HCT116 (cell line): ENCODE data around the gene SUV39H1. TPM values are rescaled to one million over a fixed set of nuclear protein-coding genes. Genes with fewer than 3 reads are reported as not detected.

Experiments
- ATAC-seq: fragments of 200-7000 bp; cut with Tn5 transposase; 2 replicates; pipeline ENCODE4 v1.9.1; 2020; ENCODE audit warnings: mild to moderate bottlenecking, moderate library complexity
- BruUV-seq: library from RNA; stranded (reverse); fragments of 400-500 nt; replicated peaks from 2 replicates; lab custom pipeline; 2021; lab: Mats Ljungman, UMichigan
- CTCF ChIA-PET: fragments of 300-600 bp; sonication (Branson Sonifier 250); formaldehyde crosslinking; loops from one replicate; lab custom pipeline; 2021; ENCODE audit warnings: antibody characterized with exemption; lab: Charles Lee
- POLR2A ChIA-PET: fragments of 300-600, 350-600 bp; sonication (Branson Sonifier 250); formaldehyde crosslinking; loops from one replicate; lab custom pipeline; 2021; ENCODE audit warnings: antibody characterized with exemption; lab: Charles Lee
- RAD21 ChIA-PET, 2 experiments: fragments of 300-600 bp; sonication (Branson Sonifier 250); formaldehyde crosslinking; loops; one replicate each; lab custom pipeline; 2023; ENCODE audit warnings: low total read pairs in 2 of 2; ENCODE audit not compliant: uncharacterized antibody in 2 of 2, unreplicated experiment in 2 of 2, low non-redundant PET in 1 of 2; lab: Charles Lee
- DNase-seq: peaks from one replicate; pipeline ENCODE4 v3.0.0-alpha.2; 2010; ENCODE audit warnings: low read depth, low spot score
- H2AFZ ChIP-seq: fragments of 200-600 bp; shearing (Covaris generic), sonication (generic); 2 replicates; pipeline ENCODE4 v1.6.1; 2017; ENCODE audit warnings: low read depth, mixed run types, mixed read lengths, antibody characterized with exemption, low read length; ENCODE audit not compliant: poor library complexity, severe bottlenecking
- H3K27ac ChIP-seq: 2 replicates; pipeline ENCODE4 v1.5.1; 2012; ENCODE audit warnings: low read depth, low read length
- H3K27me3 ChIP-seq: fragments of 200-600 bp; sonication (generic); 2 replicates; pipeline ENCODE4 v1.6.1; 2016; ENCODE audit warnings: mixed run types, low read length, mixed read lengths; ENCODE audit not compliant: insufficient read depth
- H3K36me3 ChIP-seq, 2 experiments: fragments of 200-500 bp in 1 of 2; fragments of 200-600 bp in 1 of 2; sonication (Bioruptor generic) in 1 of 2; sonication (generic) in 1 of 2; 2 replicates each; pipeline versions ENCODE4 v1.5.1 to v1.6.1; 2014 to 2016; ENCODE audit warnings: low read length in 2 of 2, inconsistent platforms in 1 of 2, mixed read lengths in 1 of 2, mixed run types in 1 of 2; ENCODE audit not compliant: insufficient read depth in 2 of 2, control insufficient read depth in 1 of 2
- H3K4me1 ChIP-seq, 2 experiments: fragments of 200-600 bp in 1 of 2; sonication (generic) in 1 of 2; 2 replicates each; pipeline versions ENCODE4 v1.5.1 to v1.6.1; 2012 to 2017; ENCODE audit warnings: low read length in 2 of 2, inconsistent platforms in 1 of 2, mild to moderate bottlenecking in 1 of 2, mixed read lengths in 1 of 2, mixed run types in 1 of 2, moderate library complexity in 1 of 2; ENCODE audit not compliant: insufficient read depth in 2 of 2, control insufficient read depth in 1 of 2
- H3K4me2 ChIP-seq: fragments of 200-600 bp; sonication (generic); 2 replicates; pipeline ENCODE4 v1.6.1; 2017; ENCODE audit warnings: mixed run types, low read length, mixed read lengths
- H3K4me3 ChIP-seq, 2 experiments: fragments of 200-600 bp in 1 of 2; sonication (generic) in 1 of 2; replicated peaks in 1 of 2; 2 replicates each; pipeline ENCODE4 v1.5.1; 2011 to 2016; ENCODE audit warnings: low read length in 2 of 2, control low read depth in 1 of 2, low read depth in 1 of 2, mild to moderate bottlenecking in 1 of 2, mixed read lengths in 1 of 2, mixed run types in 1 of 2
- H3K79me2 ChIP-seq: fragments of 200-600 bp; sonication (generic); 2 replicates; pipeline ENCODE4 v1.6.1; 2017; ENCODE audit warnings: mild to moderate bottlenecking, mixed run types, low read length, moderate library complexity, mixed read lengths; ENCODE audit not compliant: insufficient read depth
- H3K9ac ChIP-seq: fragments of 200-600 bp; sonication (generic); 2 replicates; pipeline ENCODE4 v1.6.1; 2016; ENCODE audit warnings: low read length, mixed read lengths
- H3K9me2 ChIP-seq: fragments of 200-600 bp; sonication (generic), shearing (Covaris generic); 2 replicates; pipeline ENCODE4 v1.6.1; 2017; ENCODE audit warnings: mixed run types, mild to moderate bottlenecking, moderate library complexity; ENCODE audit not compliant: insufficient read depth
- H3K9me3 ChIP-seq, 2 experiments: fragments of 200-500 bp in 1 of 2; fragments of 200-600 bp in 1 of 2; sonication (Bioruptor generic) in 1 of 2; sonication (generic) in 1 of 2; 2 replicates each; pipeline ENCODE4 v1.6.1; 2014 to 2017; ENCODE audit warnings: low read length in 2 of 2, mixed read lengths in 2 of 2, inconsistent platforms in 1 of 2, low read depth in 1 of 2, mild to moderate bottlenecking in 1 of 2, mixed run types in 1 of 2, moderate library complexity in 1 of 2; ENCODE audit not compliant: control insufficient read depth in 1 of 2, insufficient read depth in 1 of 2
- H4K20me1 ChIP-seq: fragments of 200-600 bp; sonication (generic), shearing (Covaris generic); 2 replicates; pipeline ENCODE4 v1.6.1; 2017; ENCODE audit warnings: mixed run types, mild to moderate bottlenecking, moderate library complexity; ENCODE audit not compliant: insufficient read depth
- ATF3 ChIP-seq: IDR thresholded peaks from 2 replicates; pipeline ENCODE4 v1.6.1; 2012
- CEBPB ChIP-seq: IDR thresholded peaks from 2 replicates; pipeline ENCODE4 v1.6.1; 2012; ENCODE audit warnings: low read depth
- EZH2 ChIP-seq: fragments of 200-600 bp; sonication (generic); IDR thresholded peaks from 2 replicates; pipeline ENCODE4 v1.6.1; 2017; ENCODE audit warnings: antibody characterized with exemption, mixed run types
- EZH2phosphoT487 ChIP-seq: fragments of 200-600 bp; IDR thresholded peaks from 2 replicates; pipeline ENCODE4 v1.6.1; 2018; ENCODE audit warnings: antibody characterized with exemption, borderline replicate concordance
- JUND ChIP-seq: IDR thresholded peaks from 2 replicates; pipeline ENCODE4 v1.6.1; 2012
- REST ChIP-seq: IDR thresholded peaks from 2 replicates; pipeline ENCODE4 v1.6.1; 2012; ENCODE audit warnings: low read depth
- SIN3A ChIP-seq: IDR thresholded peaks from 2 replicates; pipeline ENCODE4 v1.6.1; 2012; ENCODE audit warnings: low read depth
- SP1 ChIP-seq: IDR thresholded peaks from 2 replicates; pipeline ENCODE4 v1.6.1; 2012; ENCODE audit warnings: low read depth
- TCF7L2 ChIP-seq: IDR thresholded peaks from 2 replicates; pipeline ENCODE4 v1.7.0; 2011; ENCODE audit warnings: borderline replicate concordance, inconsistent platforms; ENCODE audit not compliant: insufficient read depth, insufficient read length; ENCODE audit errors: extremely low read depth
- intact Hi-C: fragments of 100-400 bp; cut with micrococcal nuclease; formaldehyde crosslinking; loops from 2 replicates; pipeline ENCODE4 v1.10.0; 2022
- total RNA-seq: library from RNA; stranded (reverse); gene quantifications from one replicate; pipeline ENCODE4 v1.2.1, GENCODE V29; 2021; ENCODE audit not compliant: unreplicated experiment

SUV39H1 gene
- total RNA-seq, 1 experiment from 2014 or later, result 16.3 TPM

DNA sequence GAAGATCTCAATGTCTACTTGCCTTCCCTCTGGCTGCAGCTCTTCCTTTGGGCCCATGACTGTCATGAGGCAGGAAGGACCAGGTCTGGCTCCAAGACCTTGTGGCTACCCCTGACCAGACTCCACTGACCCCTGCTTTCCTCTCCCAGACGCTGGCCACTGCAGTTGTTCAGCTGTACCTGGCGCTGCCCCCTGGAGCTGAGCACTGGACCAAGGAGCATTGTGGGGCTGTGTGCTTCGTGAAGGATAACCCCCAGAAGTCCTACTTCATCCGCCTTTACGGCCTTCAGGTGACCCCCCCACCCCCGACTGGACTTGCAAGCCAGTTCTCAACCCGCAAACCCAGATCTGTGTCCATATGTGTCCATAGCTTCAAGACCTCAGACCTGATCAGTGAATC lies 12.4 kb upstream of the SUV39H1 start:
- CTCF ChIA-PET, result no interaction called here
- no peak overlapping the region for H3K27ac ChIP-seq

More for the DNA sequence above, 12.4 kb upstream of the SUV39H1 start:
- Histone ChIP-seq H4K20me1 (no peaks in the 10 kb centered on the region), H3K36me3 (no peaks in the 10 kb centered on the region), H3K9me2 (no peaks in the 10 kb centered on the region), H3K4me3 (no peak overlapping the region), H3K9me3 (no peaks in the 10 kb centered on the region), H3K27me3 (no peaks in the 10 kb centered on the region), H3K4me2 (no peak overlapping the region), H3K79me2 (no peaks in the 10 kb centered on the region), H2AFZ (no peak overlapping the region), H3K9ac (no peak overlapping the region), H3K4me1 (no peaks in the 10 kb centered on the region)
- ATAC-seq, result no peak
- ChIA-PET POLR2A (no interaction called here), RAD21 (no interaction called here)
- DNase-seq, result no peak
- intact Hi-C loops, result no loop called here
- BruUV-seq, result no TSS peak
- TF ChIP-seq SIN3A (no peak), ATF3 (no peak), TCF7L2 (no peak), EZH2phosphoT487 (no peak), EZH2 (no peak), REST (no peak), SP1 (no peak), JUND (no peak), CEBPB (no peak)
- TF ChIP-seq, all 23 proteins: peak for 0
